Chondrocyte (in vitro differentiated cells): ENCODE measurements around the gene CPNE7. TPM values are rescaled to one million over a fixed set of nuclear protein-coding genes. Genes with fewer than 3 reads are reported as not detected.

ENCODE experiments used
- DNase-seq: peaks from one replicate; pipeline ENCODE4 v3.0.0; 2021; ENCODE audit warnings: mixed read lengths, low spot score
- H3K27ac Mint-ChIP-seq: one replicate; pipeline ENCODE4 v1.8.0; 2021; ENCODE audit warnings: mild to moderate bottlenecking, moderate library complexity, mixed read lengths; ENCODE audit not compliant: unreplicated experiment
- H3K27me3 Mint-ChIP-seq: 2 replicates; pipeline ENCODE4 v1.8.0; 2021; ENCODE audit warnings: low read depth, mixed read lengths
- H3K36me3 Mint-ChIP-seq: 2 replicates; pipeline ENCODE4 v1.8.0; 2021; ENCODE audit warnings: low read depth, mixed read lengths
- H3K4me1 Mint-ChIP-seq: 2 replicates; pipeline ENCODE4 v1.8.0; 2021; ENCODE audit warnings: low read depth, mild to moderate bottlenecking, mixed read lengths
- H3K4me3 Mint-ChIP-seq: one replicate; pipeline ENCODE4 v1.8.0; 2021; ENCODE audit warnings: mild to moderate bottlenecking, moderate library complexity, mixed read lengths; ENCODE audit not compliant: unreplicated experiment
- H3K9me3 Mint-ChIP-seq: 2 replicates; pipeline ENCODE4 v1.8.0; 2021; ENCODE audit warnings: low read depth, mixed read lengths
- total RNA-seq: library from RNA; stranded (reverse); gene quantifications from 3 replicates; pipeline ENCODE4 v1.2.1, GENCODE V29; 2021
- TF ChIP-seq, protein P1 (sequence below): fragments of 200-600 bp; sonication (generic); IDR thresholded peaks from 2 replicates; pipeline ENCODE4 v1.5.0; 2021; ENCODE audit warnings: antibody characterized with exemption, mild to moderate bottlenecking, moderate library complexity

The CPNE7 gene
- total RNA-seq, 1 donor from 2014 or later = 15.5 TPM

DNA sequence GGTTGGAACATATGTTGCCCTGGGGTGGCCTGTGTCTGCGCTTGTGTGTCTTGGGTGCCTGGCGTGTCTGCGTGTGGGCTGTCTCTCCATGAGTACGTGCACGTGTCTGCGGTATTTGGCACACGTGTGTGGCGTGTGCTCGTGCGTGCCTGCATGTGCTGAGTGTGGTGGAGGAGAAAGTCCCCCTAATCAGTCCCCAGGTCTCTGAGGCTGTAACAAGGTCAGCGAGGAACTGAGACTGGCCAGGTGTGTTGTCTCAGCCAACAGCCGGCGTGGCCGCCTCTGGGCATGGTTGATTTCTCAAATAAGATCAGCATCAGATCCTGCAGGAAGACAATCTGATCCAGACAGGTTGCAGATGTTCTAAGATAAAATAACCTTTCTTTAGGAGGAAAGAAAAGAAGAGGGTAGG lies 3.5 kb upstream of the CPNE7 start:
- Mint-ChIP-seq H3K27me3 (no peaks in the 10 kb centered on the region), H3K4me1 (peaks cover 20% of the 10 kb centered on the region), H3K27ac (no peak overlapping the region), H3K4me3 (no peak overlapping the region), H3K9me3 (no peaks in the 10 kb centered on the region), H3K36me3 (no peaks in the 10 kb centered on the region)
- TF ChIP-seq, protein P1, sequence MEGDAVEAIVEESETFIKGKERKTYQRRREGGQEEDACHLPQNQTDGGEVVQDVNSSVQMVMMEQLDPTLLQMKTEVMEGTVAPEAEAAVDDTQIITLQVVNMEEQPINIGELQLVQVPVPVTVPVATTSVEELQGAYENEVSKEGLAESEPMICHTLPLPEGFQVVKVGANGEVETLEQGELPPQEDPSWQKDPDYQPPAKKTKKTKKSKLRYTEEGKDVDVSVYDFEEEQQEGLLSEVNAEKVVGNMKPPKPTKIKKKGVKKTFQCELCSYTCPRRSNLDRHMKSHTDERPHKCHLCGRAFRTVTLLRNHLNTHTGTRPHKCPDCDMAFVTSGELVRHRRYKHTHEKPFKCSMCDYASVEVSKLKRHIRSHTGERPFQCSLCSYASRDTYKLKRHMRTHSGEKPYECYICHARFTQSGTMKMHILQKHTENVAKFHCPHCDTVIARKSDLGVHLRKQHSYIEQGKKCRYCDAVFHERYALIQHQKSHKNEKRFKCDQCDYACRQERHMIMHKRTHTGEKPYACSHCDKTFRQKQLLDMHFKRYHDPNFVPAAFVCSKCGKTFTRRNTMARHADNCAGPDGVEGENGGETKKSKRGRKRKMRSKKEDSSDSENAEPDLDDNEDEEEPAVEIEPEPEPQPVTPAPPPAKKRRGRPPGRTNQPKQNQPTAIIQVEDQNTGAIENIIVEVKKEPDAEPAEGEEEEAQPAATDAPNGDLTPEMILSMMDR = no peak
- DNase-seq = no peak

DNA sequence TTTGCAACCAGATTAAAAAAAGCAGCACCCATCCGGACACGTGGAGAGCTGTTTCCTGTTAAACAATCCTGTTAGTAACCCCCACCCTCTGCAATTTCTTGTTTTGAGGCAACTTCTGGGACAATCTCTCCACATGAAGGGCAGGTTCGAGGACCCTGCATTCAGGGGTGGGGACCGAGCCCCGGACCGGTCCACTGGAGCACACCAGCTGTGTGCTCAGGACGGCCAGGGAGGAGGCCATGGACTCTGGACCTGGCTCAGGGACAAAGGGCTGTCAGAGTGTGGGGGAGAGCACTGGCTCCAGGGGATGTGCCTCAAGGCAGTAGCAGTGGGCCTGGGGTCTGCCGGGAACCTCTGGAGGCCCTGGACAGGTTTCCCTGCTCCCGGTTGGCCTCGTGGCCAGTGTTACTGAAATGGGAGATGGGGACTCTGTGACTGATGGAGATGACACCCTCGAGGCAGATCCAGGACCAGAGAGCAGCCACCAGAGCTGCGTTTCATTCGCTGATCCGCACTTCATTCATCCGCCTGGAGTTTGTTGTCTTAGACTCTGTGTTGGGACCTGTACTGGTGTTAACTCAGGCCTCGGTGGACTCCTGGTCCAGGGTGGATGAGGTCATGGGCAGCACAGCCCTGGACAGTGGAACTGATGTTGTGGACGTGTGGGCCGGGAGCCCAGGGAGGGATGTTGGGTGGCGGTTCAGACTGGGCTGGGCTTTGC lies 2.9 kb upstream of the CPNE7 start:
- TF ChIP-seq, protein P1 = no peak

DNA sequence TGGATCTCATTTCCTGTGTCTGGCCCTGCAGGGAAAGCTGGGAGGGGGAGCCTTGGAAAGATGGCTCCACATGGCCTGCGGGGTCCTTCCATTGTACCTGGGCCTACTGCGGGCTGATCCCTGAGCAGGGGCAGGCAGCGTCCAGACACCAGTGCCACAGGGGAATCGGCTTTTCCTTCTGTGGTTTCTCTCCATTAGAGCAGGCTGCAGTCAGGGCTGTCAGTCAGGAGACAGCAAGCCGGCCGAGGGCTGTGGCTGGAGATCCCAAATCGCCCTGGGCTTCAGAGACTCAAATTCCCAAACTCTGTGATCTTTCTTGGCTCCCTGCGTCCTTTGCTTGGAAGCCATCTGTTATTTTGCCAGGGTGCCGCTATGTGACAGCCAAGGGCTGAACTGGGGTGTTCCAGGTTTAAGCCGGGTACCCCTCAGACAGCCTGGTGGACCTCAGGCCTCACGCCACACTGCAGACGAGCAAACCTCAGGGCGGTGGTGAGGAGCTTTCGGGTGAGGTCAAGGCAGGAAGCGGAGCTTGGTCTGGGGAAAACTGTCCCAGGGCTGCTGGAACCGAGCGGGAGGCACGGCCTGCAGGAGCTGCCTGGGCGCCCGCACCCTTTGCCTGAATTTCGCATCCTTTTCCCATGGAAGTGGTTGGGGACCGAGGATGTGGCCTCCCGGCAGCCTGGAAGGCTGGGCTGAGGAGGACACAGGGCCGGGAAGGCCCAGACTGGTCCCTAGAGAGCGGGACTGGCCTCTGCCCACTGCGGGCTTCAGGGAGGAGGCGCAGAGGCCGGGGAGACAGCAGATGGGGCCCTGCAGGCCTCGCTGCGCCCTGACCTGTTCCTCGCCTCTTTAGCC lies 1.5 kb upstream of the CPNE7 start:
- TF ChIP-seq, protein P1 = no peak
- Mint-ChIP-seq H3K27me3 (no peaks in the 10 kb centered on the region), H3K27ac (peak overlapping the region; percentile 10), H3K9me3 (no peaks in the 10 kb centered on the region), H3K4me1 (peaks cover 20% of the 10 kb centered on the region), H3K4me3 (no peak overlapping the region), H3K36me3 (no peaks in the 10 kb centered on the region)
- DNase-seq = no peak

More for the DNA sequence above, 2.9 kb upstream of the CPNE7 start:
- peaks cover 21% of the 10 kb centered on the region for H3K4me1 Mint-ChIP-seq
- no peak for DNase-seq
- no peak overlapping the region for H3K27ac Mint-ChIP-seq
- H3K27me3 Mint-ChIP-seq = no peaks in the 10 kb centered on the region
- no peaks in the 10 kb centered on the region for H3K36me3 Mint-ChIP-seq
- no peaks in the 10 kb centered on the region for H3K9me3 Mint-ChIP-seq
- H3K4me3 Mint-ChIP-seq = no peak overlapping the region

DNA sequence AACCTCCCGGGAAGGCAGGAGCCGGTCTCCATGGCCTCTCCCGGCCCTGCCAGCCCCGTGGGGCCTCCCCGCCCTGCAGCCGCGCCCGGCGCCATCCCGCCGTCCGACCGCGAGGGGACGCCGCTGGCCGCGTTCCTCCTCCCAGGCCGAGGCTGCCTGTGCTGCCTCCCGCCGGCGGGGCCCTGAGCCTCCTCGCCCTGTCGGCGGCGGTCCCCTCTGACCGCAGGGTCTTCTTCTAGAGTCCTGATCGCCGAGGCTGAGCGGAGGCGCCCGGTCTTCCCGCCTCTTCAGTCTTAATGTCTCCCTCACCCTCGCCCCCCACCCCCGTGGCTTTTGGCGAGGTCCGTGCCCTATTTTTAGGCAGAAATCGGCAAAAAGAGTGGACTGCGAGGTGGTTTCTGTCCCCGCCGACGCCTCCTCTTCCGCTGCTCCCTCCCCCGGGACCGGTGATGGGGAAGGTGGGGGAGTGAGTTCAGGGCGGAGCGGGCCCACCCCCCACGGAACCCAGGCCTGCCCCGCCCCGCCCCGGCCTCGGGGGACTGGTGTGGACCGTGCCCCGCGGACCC lies 794 bp upstream of the CPNE7 start:
- no peaks in the 10 kb centered on the region for H3K27me3 Mint-ChIP-seq
- H3K4me3 Mint-ChIP-seq = peak overlapping the region; percentile 57
- H3K36me3 Mint-ChIP-seq = no peaks in the 10 kb centered on the region
- TF ChIP-seq, protein P1 = peak; percentile 87
- peaks cover 20% of the 10 kb centered on the region for H3K4me1 Mint-ChIP-seq
- DNase-seq = no peak
- no peak overlapping the region for H3K27ac Mint-ChIP-seq
- no peaks in the 10 kb centered on the region for H3K9me3 Mint-ChIP-seq
